ENCODE results near the gene ERAL1.
A peak's percentile ranks its signal among the peaks of the same experiment; 100 is the strongest.
"Not testable (repeated sequence)": the region's sequence is repeated elsewhere in the genome, so short reads cannot be mapped to it uniquely, and the experiment has no call there.

The ERAL1 gene

GRCh38 chr17:28853295-28853694 lies 1.5 kb upstream of the ERAL1 start:
- DNase-seq = no peak

- no peak for DNase-seq
These were observed 492 bp downstream of the ERAL1 start for GRCh38 chr17:28855336-28855679.

- DNase-seq = no peak
These were observed 1.3 kb downstream of the ERAL1 start for GRCh38 chr17:28856028-28856574.

GRCh38 chr17:28857905-28858800 lies 3.3 kb downstream of the ERAL1 start:
- no peak for DNase-seq

- DNase-seq = no peak
These were observed 4.1 kb downstream of the ERAL1 start for GRCh38 chr17:28858801-28859355.

GRCh38 chr17:28860363-28860808 lies 5.6 kb downstream of the ERAL1 start:
- DNase-seq = no peak

GRCh38 chr17:28861393-28862203 lies 6.8 kb downstream of the ERAL1 start:
- no peak for DNase-seq

- DNase-seq = no peak
These were observed 7.7 kb downstream of the ERAL1 start for GRCh38 chr17:28862561-28862960.

GRCh38 chr17:28863953-28864352 lies 9.1 kb downstream of the ERAL1 start:
- no peak for DNase-seq

- DNase-seq = no peak
These were observed 10.4 kb downstream of the ERAL1 start for GRCh38 chr17:28864991-28865849.

- peak; percentile 35 for DNase-seq
These were observed 11.3 kb downstream of the ERAL1 start for GRCh38 chr17:28865946-28866752.

- DNase-seq = no peak
These were observed 12.5 kb downstream of the ERAL1 start for GRCh38 chr17:28867276-28867675.

- no peak for DNase-seq
These were observed 16.3 kb downstream of the ERAL1 start for GRCh38 chr17:28871056-28871579.

GRCh38 chr17:28873839-28874238 lies 19.0 kb downstream of the ERAL1 start:
- no peak for DNase-seq

- DNase-seq = no peak
These were observed 19.9 kb downstream of the ERAL1 start for GRCh38 chr17:28874750-28875149.

GRCh38 chr17:28875848-28876550 lies 21.2 kb downstream of the ERAL1 start:
- no peak for DNase-seq

GRCh38 chr17:28877150-28877711 lies 22.4 kb downstream of the ERAL1 start:
- not testable (repeated sequence) for DNase-seq

GRCh38 chr17:28878158-28878910 lies 23.5 kb downstream of the ERAL1 start:
- no peak for DNase-seq

- DNase-seq = peak; percentile 27
These were observed 24.2 kb downstream of the ERAL1 start for GRCh38 chr17:28878981-28879380.

Data from fibroblast of skin of right biceps (primary cell).